GM19193 (cell line): Measurements from ENCODE around the gene RPL18.

Source experiments
- POLR2A ChIP-seq: IDR thresholded peaks from 4 replicates; pipeline ENCODE4 v1.6.1; 2011; ENCODE audit not compliant: insufficient read depth, insufficient read length; ENCODE audit errors: extremely low read depth

The RPL18 gene

GRCh38 chr19:48596679-48597465 is 22.1 kb downstream of the RPL18 start:
- TF ChIP-seq POLR2A, result no peak

GRCh38 chr19:48596237-48596636 is 22.7 kb downstream of the RPL18 start:
- TF ChIP-seq POLR2A, result no peak

- TF ChIP-seq POLR2A, result no peak
Measured at GRCh38 chr19:48595833-48596232, 23.1 kb downstream of the RPL18 start.

GRCh38 chr19:48595171-48595570 is 23.8 kb downstream of the RPL18 start:
- no peak for TF ChIP-seq POLR2A

- no peak for TF ChIP-seq POLR2A
Measured at GRCh38 chr19:48591021-48591420, 28.0 kb downstream of the RPL18 start.

GRCh38 chr19:48588670-48589401 is 30.1 kb downstream of the RPL18 start:
- no peak for TF ChIP-seq POLR2A

GRCh38 chr19:48587387-48587786 is 31.6 kb downstream of the RPL18 start:
- no peak for TF ChIP-seq POLR2A

- no peak for TF ChIP-seq POLR2A
Measured at GRCh38 chr19:48582168-48582567, 36.8 kb downstream of the RPL18 start.

- no peak for TF ChIP-seq POLR2A
Measured at GRCh38 chr19:48578891-48579290, 40.1 kb downstream of the RPL18 start.

- no peak for TF ChIP-seq POLR2A
Measured at GRCh38 chr19:48575931-48576622, 42.9 kb downstream of the RPL18 start.

- no peak for TF ChIP-seq POLR2A
Measured at GRCh38 chr19:48573163-48573505, 45.8 kb downstream of the RPL18 start.

GRCh38 chr19:48571378-48572162 is 47.4 kb downstream of the RPL18 start:
- no peak for TF ChIP-seq POLR2A

GRCh38 chr19:48569814-48570213 is 49.2 kb downstream of the RPL18 start:
- no peak for TF ChIP-seq POLR2A

GRCh38 chr19:48568345-48568886 is 50.6 kb downstream of the RPL18 start:
- TF ChIP-seq POLR2A, result no peak
